GM18858 (cell line): ENCODE measurements around the gene PTPRN2.
"Not testable (repeated sequence)": the region's sequence is repeated elsewhere in the genome, so short reads cannot be mapped to it uniquely, and the experiment has no call there.

Experiments used
- ATAC-seq: cut with Tn5 transposase; IDR thresholded peaks from one replicate; pipeline ENCODE4 v1.9.1; 2021; ENCODE audit not compliant: unreplicated experiment

PTPRN2 gene

DNA sequence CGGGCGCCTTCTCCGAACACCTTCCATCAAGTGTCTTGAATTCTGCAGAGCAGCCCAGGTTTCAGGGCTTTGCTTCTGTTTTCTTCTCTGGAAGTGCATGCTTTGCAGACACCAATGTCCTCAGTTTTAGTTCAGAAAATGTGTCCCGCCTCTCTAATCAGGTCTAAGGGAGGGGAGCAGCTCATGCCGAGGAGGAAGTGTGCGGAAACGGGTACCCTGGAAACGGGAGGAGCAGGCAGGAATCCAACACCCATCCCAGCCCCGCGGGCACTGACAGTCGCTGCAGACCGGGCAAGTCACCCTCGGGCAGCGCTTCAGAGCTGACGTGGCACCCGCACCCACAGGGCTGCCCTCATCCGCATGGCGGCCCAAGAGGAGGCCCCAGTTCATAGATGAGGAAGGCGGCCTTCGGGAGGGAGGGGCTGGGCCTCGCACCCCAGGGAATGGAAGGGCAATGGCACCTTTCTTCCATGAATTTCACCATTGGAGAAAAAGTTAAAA, 912.1 kb downstream of the PTPRN2 start:
- no peak for ATAC-seq

- ATAC-seq = no peak
Observed at GRCh38 chr7:157674715-157675426, 912.8 kb downstream of the PTPRN2 start.

GRCh38 chr7:157674027-157674714, 913.5 kb downstream of the PTPRN2 start:
- ATAC-seq = no peak

GRCh38 chr7:157673573-157673972, 914.0 kb downstream of the PTPRN2 start:
- ATAC-seq = no peak

DNA sequence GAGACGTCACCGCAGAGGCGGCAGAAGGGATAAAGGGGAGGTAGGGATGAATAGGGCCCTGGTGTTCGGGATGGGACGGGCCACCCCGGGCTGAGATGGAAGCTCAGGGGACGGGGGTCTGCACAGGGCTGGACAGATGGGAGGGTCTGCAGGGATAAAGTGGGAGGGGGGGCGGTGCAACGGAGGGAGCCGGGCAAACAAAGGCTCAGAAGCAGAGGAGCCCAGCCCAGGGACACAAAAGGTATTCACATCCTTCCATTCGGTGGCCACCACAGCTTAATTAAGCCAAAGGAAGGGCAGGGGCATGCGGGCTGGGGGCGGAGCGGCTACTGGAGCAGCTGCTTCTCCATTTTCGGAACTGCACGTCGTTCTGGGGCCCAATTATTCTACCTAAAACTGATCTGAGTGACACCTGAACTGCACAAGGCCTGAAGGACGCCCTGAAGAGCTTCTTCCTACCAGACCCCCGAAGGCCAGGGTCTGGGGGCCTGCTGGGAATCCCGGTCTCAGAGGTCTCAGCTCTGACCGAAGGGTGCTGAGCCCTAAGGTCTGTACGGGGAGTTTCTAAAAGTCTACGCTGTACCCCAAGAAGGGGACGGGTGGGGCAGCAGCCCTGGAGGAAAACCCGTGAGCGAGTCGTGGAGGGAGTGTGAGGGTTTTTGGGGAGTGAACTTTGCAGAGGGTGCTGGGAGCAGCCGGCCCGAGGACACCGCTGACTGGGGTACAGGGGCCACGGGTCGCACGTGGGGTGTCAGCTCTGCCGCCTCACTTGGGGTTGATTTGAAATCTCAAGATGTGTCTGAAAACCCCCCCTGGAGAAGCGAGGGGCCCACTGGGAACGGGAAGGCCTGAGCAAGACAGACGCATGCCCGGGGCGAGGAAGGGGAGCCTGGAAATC, 916.0 kb downstream of the PTPRN2 start:
- no peak for ATAC-seq

- no peak for ATAC-seq
Observed at GRCh38 chr7:157670490-157671357, 916.9 kb downstream of the PTPRN2 start.

- ATAC-seq = no peak
Observed at GRCh38 chr7:157669768-157670351, 917.8 kb downstream of the PTPRN2 start.

DNA sequence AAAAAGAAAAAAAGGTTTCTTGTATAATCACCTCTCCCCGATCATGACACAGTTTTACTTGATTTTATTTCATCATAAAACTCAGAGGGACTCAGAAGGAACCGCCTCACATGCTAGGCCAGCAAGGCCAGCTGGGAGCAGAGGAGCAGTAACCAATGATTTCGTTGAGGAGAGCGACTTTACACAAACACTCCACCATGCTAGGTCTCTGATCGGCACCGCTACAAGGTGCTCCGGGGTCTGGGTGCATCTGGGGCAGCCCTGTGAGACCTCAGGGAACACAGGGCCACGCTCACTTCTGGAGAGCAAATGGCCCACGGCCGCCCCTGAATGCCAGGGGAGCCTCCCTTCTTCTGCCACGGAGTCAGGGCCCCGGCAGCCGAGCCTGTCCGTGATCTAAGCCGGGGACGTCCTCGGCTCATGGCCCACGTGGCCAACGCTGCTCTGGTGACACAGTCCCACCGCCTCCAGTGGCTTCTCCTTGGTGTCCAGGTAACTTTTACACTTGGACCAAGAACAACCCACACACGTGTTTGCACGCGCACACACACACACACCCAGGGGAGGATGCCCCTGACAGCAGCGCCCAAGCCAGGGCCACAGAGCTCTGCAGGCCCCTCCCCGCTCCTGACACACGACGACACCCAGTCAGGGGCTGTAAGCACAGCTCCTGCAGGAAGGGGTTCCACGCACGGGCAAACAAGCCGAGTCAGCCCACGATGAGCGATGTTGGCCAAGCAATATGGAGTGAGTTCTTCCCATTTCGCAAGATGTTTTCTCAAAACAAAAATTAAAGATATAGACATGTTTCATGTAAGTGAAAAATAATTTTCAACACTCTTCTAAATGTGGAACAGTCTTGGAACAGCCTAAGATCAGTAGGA, 918.5 kb downstream of the PTPRN2 start:
- no peak for ATAC-seq

DNA sequence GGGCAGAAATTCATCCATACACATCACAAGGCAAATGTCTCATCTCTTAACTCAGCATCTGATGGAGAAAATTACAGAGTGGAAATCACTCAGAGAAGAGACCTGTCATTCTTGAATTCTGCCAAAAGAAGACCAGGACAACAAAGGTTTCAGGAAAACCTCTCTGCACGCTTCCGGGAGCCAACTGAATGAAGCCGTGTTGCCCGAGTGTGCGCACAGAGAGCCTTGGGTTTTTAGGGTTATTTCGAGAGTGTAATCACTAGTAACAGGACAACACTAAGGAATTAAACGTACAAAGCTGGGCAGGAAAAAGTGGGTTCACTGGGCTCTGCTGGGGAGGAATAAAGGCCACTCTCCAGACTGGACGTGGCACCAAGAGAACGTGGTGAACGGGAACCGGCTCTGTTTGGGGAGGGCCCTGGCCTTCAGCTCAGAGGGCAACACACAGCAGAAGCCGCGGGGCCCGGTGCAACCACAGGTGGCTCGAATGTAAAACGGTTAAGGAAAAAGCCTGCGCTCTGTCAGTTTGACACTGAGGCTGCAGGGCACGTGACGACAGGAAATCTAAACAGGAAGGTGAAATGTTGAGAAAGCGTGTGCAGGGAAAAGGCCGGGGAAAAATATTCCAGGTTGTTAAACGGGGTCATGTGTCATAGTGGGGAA, 919.3 kb downstream of the PTPRN2 start:
- no peak for ATAC-seq

GRCh38 chr7:157667731-157668130, 919.9 kb downstream of the PTPRN2 start:
- ATAC-seq = no peak

DNA sequence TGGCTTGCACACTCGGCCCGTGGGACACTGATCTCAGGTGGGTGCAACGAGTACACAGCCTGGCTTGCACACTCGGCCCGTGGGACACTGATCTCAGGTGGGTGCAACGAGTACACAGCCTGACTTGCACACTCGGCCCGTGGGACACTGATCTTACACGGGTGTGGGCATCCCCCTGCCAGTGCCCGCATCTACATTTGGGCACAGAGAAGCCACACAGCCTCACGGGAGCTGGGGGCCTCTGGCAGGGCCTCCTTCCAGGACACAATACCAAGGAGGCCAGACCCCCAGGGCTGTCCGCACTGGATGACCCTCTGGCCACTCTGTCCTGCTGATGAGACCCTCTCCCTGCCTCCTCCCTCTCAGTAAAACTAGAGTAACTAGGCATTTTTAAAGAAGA, 920.4 kb downstream of the PTPRN2 start:
- no peak for ATAC-seq

GRCh38 chr7:157666530-157667040, 921.0 kb downstream of the PTPRN2 start:
- ATAC-seq = no peak

GRCh38 chr7:157665634-157665988, 922.0 kb downstream of the PTPRN2 start:
- not testable (repeated sequence) for ATAC-seq

- ATAC-seq = no peak
Observed at GRCh38 chr7:157664871-157665633, 922.6 kb downstream of the PTPRN2 start.

DNA sequence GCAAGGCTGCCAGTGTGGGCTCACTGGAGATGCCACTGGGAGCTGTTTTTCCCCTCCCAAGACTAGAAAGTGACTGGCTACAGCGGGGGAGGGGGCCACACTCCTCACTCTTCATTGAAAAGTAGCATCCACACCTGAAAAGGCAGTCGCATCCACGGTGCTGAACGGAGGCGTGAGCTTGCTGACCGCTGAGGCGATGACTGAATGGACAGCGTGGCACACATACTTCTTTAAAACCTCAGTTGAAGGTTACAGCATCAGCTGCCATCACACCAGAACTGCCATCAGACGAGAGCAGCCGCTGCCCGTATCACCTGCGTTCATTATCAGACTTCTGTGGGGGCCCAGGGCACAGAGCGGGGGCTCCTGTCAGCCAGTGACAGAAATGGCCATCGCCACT, 923.6 kb downstream of the PTPRN2 start:
- no peak for ATAC-seq

DNA sequence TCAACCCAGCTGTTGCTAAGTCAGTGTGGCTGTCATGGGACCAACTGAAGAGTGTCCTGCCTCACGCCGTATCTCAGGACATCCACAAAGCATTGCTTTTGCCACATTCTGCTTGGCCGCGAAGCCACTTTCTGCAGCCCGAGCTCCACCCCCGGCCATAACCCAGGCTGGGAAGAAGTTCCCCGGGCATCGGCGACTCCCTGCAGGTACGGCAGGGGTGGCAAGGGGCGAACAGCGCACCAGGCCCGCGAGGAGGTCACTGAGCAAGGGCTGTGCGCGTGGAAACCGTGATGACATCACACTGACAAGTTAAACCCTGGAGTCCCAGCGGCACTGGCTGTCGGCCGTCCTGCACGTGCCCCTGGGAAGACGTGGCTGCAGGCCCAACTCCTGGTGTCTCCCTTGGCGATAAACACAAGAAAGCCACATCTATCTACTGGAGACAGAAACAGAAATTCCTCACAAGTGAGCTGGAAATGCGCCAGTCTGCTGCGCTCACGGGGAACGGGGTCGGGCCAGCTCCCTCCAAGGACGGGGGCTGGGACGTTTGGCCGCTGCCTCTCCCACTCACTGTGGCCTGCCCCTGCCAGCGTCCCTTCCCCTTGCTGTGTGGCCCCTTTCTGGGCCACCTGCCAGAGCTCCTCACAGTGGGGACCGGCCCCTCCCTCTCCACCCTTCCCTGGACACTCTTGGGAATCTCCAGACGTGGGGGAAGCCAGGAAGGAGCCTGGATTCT, 924.5 kb downstream of the PTPRN2 start:
- no peak for ATAC-seq
